Stimulated activated naive B cell treated with anti-CD40 and anti-IgM and Interleukin-4, amounts not matched to agents 10 μg/mL and 1 μg/mL and 100 μg/mL, for 72 hours (primary cell): ENCODE data around the gene NRTN.

Experiments used
- ATAC-seq, 2 donors: fragments of 150-1000 bp; cut with Tn5 transposase; replicated peaks; 2 replicates each; pipeline ENCODE4 v1.10.0; 2021; ENCODE audit warnings: moderate library complexity in 1 of 2
- DNase-seq: peaks from one replicate; pipeline ENCODE4 v3.0.0; 2021
- H3K27ac Mint-ChIP-seq: one replicate; pipeline ENCODE4 v1.8.0; 2022; ENCODE audit warnings: mild to moderate bottlenecking, mixed read lengths
- H3K27me3 Mint-ChIP-seq, 2 donors: one replicate each; pipeline ENCODE4 v1.8.0; 2022; ENCODE audit warnings: mixed read lengths in 2 of 2
- H3K36me3 Mint-ChIP-seq, 2 donors: one replicate each; pipeline ENCODE4 v1.8.0; 2022; ENCODE audit warnings: mixed read lengths in 2 of 2, mild to moderate bottlenecking in 1 of 2
- H3K4me1 Mint-ChIP-seq, 2 donors: one replicate each; pipeline ENCODE4 v1.8.0; 2022; ENCODE audit warnings: mixed read lengths in 2 of 2, mild to moderate bottlenecking in 1 of 2
- H3K4me3 Mint-ChIP-seq, 2 donors: one replicate each; pipeline ENCODE4 v1.8.0; 2022; ENCODE audit warnings: mild to moderate bottlenecking in 2 of 2, mixed read lengths in 2 of 2, moderate library complexity in 1 of 2
- H3K9me3 Mint-ChIP-seq, 2 donors: one replicate each; pipeline ENCODE4 v1.8.0; 2022; ENCODE audit warnings: mixed read lengths in 2 of 2, mild to moderate bottlenecking in 1 of 2

Gene NRTN

GRCh38 chr19:5800361-5801270, 4.3 kb upstream of the NRTN start:
- ATAC-seq (no peak), DNase-seq (no peak)
- Mint-ChIP-seq H3K27me3 (peaks cover 54 to 70% of the 10 kb centered on the region in 2 donors), H3K9me3 (no peaks in the 10 kb centered on the region), H3K4me3 (no peak overlapping the region), H3K4me1 (peaks cover 18 to 29% of the 10 kb centered on the region in 2 donors), H3K36me3 (peaks cover 0 to 4% of the 10 kb centered on the region in 2 donors), H3K27ac (no peak overlapping the region)

DNA sequence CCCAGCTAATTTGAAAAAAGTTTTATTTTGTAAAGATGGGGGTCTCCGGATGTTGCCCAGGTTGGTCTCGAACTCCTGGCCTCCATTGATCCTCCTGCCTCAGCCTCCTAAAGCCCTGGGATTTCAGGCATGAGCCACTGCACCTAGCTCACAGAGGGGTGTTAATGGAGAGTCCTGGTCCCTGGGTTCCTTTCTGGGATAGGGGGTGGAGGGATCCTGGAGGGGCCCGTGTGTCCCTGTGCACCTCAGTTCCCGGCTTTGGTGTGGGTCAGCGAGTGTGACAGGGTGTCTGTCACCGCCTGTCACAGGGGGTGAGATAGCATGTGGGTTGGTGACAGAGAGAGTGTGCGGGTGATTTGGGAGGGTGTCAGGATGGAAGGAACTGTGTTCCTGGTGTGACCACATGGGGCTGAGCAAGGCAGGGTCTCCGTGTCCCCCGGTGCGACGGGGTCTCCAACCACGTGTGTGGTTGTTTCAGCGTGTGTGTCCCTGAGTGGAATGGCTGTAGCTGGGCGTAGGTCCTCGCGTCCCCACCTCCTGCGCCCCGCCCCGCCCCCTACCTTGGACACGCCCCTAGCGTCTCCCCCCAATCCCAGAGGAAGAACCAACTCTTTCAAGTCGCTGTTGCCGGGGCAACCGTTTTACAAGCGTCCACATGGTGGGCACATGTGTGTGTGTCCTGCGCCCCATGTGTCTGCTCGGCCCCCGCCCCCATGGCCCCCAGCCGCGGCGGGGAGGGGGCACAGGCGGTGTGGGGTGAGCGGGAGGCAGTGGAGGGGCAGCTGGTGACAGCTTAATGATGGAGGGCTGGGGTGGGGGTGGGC, 2.9 kb upstream of the NRTN start:
- no peaks in the 10 kb centered on the region for H3K9me3 Mint-ChIP-seq
- H3K27me3 Mint-ChIP-seq: peaks cover 49 to 70% of the 10 kb centered on the region in 2 donors
- peaks cover 18 to 29% of the 10 kb centered on the region in 2 donors for H3K4me1 Mint-ChIP-seq
- ATAC-seq (no peak), DNase-seq (no peak)
- H3K27ac Mint-ChIP-seq: no peak overlapping the region
- H3K4me3 Mint-ChIP-seq: peak overlapping the region in 1 of 2 donors; percentile 59
- peaks cover 0 to 4% of the 10 kb centered on the region in 2 donors for H3K36me3 Mint-ChIP-seq

- peaks cover 18 to 29% of the 10 kb centered on the region in 2 donors for H3K4me1 Mint-ChIP-seq
- peaks cover 41 to 63% of the 10 kb centered on the region in 2 donors for H3K27me3 Mint-ChIP-seq
Measured at GRCh38 chr19:5803441-5803751, 1.5 kb upstream of the NRTN start.

DNA sequence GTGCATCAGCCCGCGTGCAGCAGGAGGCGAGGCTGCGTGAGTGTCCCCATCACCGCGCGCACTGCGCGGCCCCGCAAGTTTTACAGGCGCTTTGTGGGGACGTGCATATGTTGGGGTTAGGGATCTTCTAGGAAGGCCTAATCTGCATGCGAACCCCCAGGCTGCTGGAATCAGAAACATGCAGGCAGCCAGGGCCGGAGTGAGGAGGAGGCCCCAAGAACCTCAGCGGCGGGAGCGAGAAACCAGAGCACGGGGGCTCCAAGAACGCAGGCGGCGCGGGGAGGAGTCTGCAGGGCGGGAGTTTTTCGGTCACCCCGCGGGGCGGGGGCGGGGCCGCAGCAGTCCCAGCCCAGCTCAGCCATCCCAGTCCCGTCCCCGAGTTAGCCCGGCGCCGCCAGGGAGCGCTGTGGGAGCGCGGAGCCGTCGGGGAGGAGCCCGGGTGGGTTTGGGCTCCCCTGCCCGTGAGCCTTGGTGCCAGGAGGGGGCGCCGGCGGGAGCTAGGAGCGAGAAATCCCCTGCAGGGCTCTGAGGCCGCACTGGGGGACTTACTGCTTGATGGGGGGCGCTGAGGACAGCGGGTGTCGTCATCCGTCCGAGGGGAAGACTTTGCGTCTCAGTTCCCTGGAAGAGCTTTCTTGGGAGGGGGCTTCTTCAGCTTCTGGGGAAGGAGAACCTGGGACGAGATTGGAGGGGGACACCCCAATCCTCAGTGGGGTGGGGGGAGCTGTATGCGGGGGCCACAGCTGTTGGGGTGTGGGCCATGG, 933 bp upstream of the NRTN start:
- Mint-ChIP-seq H3K4me1 (peaks cover 18 to 29% of the 10 kb centered on the region in 2 donors), H3K9me3 (no peaks in the 10 kb centered on the region), H3K27ac (peak overlapping the region; percentile 89), H3K4me3 (peak overlapping the region; percentile 74 to 81), H3K27me3 (peaks cover 36 to 58% of the 10 kb centered on the region in 2 donors), H3K36me3 (peaks cover 0 to 4% of the 10 kb centered on the region in 2 donors)
- DNase-seq: peak; percentile 88
- ATAC-seq: peak; percentile 94 to 96

More at GRCh38 chr19:5803441-5803751, 1.5 kb upstream of the NRTN start:
- peak overlapping the region; percentile 43 for H3K27ac Mint-ChIP-seq
- no peak for ATAC-seq
- H3K9me3 Mint-ChIP-seq: no peaks in the 10 kb centered on the region
- peaks cover 0 to 4% of the 10 kb centered on the region in 2 donors for H3K36me3 Mint-ChIP-seq
- DNase-seq: no peak
- H3K4me3 Mint-ChIP-seq: peak overlapping the region; percentile 72 to 81

DNA sequence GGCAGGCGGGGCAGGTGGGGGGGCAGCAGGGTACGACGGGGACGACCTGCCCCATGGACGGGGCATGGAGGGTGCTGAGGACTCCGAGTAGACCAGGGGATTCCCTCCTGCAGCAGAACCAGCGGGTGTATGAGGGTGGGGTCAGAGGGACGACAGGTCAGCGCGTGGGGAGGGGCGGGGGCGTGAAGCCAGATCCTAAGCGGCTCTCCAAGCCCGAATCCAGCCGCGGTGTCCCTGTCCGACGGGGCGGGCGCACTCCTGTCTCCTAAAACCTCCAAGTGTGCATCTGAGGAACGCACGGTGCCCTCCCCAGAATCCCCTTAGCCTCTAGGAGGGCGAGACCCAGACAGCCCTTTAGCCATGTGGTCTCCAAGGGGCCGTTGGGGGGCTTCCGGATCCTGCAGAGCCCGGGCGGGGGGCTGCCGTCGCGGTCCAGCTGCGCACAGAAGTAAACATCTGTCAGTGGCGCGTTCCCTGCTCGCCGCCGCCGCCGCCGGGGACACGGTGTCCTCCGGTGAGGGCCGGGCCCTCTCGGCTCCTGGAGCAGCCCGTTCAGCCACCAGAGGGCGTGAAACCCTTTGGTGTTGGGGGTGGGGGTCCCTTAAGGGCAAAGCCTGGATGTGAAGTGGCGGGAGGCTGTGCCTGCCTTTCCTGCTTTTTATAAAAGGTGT, 730 bp downstream of the NRTN start:
- no peaks in the 10 kb centered on the region for H3K9me3 Mint-ChIP-seq
- H3K27me3 Mint-ChIP-seq: peaks cover 26 to 46% of the 10 kb centered on the region in 2 donors
- peaks cover 0 to 4% of the 10 kb centered on the region in 2 donors for H3K36me3 Mint-ChIP-seq
- H3K27ac Mint-ChIP-seq: no peak overlapping the region
- H3K4me1 Mint-ChIP-seq: peaks cover 16 to 29% of the 10 kb centered on the region in 2 donors
- peak overlapping the region; percentile 25 to 37 for H3K4me3 Mint-ChIP-seq
- ATAC-seq: peak; percentile 31 to 37
- DNase-seq: no peak

GRCh38 chr19:5806133-5806489, 1.2 kb downstream of the NRTN start:
- H3K27ac Mint-ChIP-seq: no peak overlapping the region
- H3K9me3 Mint-ChIP-seq: no peaks in the 10 kb centered on the region
- peaks cover 0 to 4% of the 10 kb centered on the region in 2 donors for H3K36me3 Mint-ChIP-seq
- H3K4me1 Mint-ChIP-seq: peaks cover 16 to 29% of the 10 kb centered on the region in 2 donors
- DNase-seq (no peak), ATAC-seq (no peak)
- no peak overlapping the region for H3K4me3 Mint-ChIP-seq
- H3K27me3 Mint-ChIP-seq: peaks cover 23 to 41% of the 10 kb centered on the region in 2 donors

DNA sequence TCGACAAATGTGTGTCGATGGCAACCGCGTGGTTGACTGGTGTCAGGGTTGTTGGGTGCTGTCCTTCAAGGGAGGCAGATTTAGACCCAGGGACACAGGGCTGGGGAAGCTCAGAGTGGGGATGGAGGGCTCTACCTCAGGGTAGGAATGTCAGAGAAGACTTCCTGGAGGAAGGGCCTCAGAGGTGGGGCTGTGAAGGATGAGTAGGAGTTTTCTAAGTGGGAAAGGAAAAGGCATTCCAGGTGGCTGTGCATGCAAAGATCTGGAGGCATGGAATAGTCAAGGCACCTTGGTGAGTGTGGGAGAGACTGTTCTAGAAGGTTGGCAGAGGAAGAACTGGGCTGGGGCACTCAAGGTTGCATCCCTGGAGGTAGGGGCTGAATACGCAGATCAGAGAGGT, 2.0 kb downstream of the NRTN start:
- H3K4me1 Mint-ChIP-seq: peaks cover 14 to 26% of the 10 kb centered on the region in 2 donors
- H3K27ac Mint-ChIP-seq: peak overlapping the region; percentile 15
- peaks cover 20 to 33% of the 10 kb centered on the region in 2 donors for H3K27me3 Mint-ChIP-seq
- no peak overlapping the region for H3K4me3 Mint-ChIP-seq
- ATAC-seq (no peak), DNase-seq (no peak)
- H3K9me3 Mint-ChIP-seq: no peaks in the 10 kb centered on the region
- H3K36me3 Mint-ChIP-seq: peaks cover 0 to 4% of the 10 kb centered on the region in 2 donors

DNA sequence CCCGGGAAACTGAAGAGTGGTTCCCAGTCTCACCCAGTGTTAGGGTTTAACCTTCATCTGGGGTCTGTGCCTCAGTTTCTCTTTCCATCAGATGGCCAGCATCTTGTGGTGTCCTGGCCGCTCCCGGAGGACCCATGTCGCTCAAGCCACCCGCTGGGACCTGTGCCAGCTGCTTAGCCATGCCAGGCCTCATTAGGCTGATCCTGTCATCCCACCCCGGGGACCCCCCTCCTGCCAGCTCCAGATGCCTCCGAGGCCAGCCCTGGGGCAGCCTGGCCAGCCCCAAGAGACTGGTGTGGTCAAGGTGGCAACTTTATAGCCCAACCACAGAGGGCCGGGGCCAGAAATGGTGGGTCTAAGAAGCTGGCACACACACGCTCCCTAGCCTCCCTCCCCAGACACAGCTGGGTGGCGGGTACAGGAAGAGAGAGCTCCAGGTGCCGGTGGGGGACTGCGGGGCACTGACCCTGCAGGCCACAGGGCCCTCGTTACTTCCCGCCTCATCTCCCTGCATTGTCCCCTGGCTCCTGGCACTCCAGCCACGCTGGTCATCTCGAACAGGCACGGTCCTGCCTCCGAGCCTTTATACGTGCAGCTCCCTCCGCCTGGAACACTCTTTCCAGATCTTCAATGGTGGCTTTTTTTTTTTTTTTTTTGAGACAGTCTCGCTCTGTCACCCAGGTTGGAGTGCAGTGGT, 3.4 kb downstream of the NRTN start:
- H3K4me3 Mint-ChIP-seq: no peak overlapping the region
- H3K36me3 Mint-ChIP-seq: peaks cover 0 to 4% of the 10 kb centered on the region in 2 donors
- H3K27ac Mint-ChIP-seq: no peak overlapping the region
- H3K9me3 Mint-ChIP-seq: no peaks in the 10 kb centered on the region
- DNase-seq (no peak), ATAC-seq (no peak)
- peaks cover 7 to 14% of the 10 kb centered on the region in 2 donors for H3K4me1 Mint-ChIP-seq
- peaks cover 11 to 19% of the 10 kb centered on the region in 2 donors for H3K27me3 Mint-ChIP-seq

DNA sequence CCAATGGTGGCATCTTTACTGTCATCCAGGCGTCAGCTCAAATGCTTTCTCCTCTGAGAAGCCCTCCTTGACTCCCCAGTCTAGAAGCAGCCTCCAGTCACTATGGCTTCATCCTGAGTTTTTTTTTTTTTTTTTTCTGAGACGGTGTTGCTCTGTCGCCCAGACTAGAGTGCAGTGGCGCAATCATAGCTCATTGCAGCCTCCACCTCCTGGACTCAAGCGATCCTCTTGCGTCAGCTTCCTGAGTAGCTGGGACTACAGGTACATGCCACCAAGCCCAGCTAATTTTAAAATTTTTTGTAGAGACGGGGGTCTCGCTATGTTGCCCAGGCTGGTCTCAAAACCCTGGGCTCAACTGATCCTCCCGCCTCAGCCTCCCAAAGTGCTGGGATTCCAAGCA, 4.2 kb downstream of the NRTN start:
- Mint-ChIP-seq H3K9me3 (peaks cover 0 to 1% of the 10 kb centered on the region in 2 donors), H3K27me3 (peaks cover 6 to 11% of the 10 kb centered on the region in 2 donors), H3K4me1 (peaks cover 3 to 7% of the 10 kb centered on the region in 2 donors), H3K36me3 (peaks cover 0 to 2% of the 10 kb centered on the region in 2 donors), H3K4me3 (no peak overlapping the region), H3K27ac (no peak overlapping the region)
- ATAC-seq (no peak), DNase-seq (no peak)

GRCh38 chr19:5809469-5809868, 4.6 kb downstream of the NRTN start:
- H3K27ac Mint-ChIP-seq: no peak overlapping the region
- no peak for ATAC-seq

GRCh38 chr19:5811117-5811516, 6.2 kb downstream of the NRTN start:
- no peaks in the 10 kb centered on the region for H3K36me3 Mint-ChIP-seq
- no peak overlapping the region for H3K27ac Mint-ChIP-seq
- H3K9me3 Mint-ChIP-seq: peaks cover 0 to 2% of the 10 kb centered on the region in 2 donors
- H3K27me3 Mint-ChIP-seq: peaks cover 2 to 12% of the 10 kb centered on the region in 2 donors
- DNase-seq (no peak), ATAC-seq (no peak)
- H3K4me3 Mint-ChIP-seq: no peak overlapping the region
- no peaks in the 10 kb centered on the region for H3K4me1 Mint-ChIP-seq

More at GRCh38 chr19:5809469-5809868, 4.6 kb downstream of the NRTN start:
- H3K4me3 Mint-ChIP-seq: no peak overlapping the region
- DNase-seq: no peak
- peaks cover 2 to 7% of the 10 kb centered on the region in 2 donors for H3K27me3 Mint-ChIP-seq
- peaks cover 0 to 2% of the 10 kb centered on the region in 2 donors for H3K9me3 Mint-ChIP-seq
- H3K36me3 Mint-ChIP-seq: no peaks in the 10 kb centered on the region
- H3K4me1 Mint-ChIP-seq: peaks cover 0 to 2% of the 10 kb centered on the region in 2 donors

- Mint-ChIP-seq H3K4me3 (no peak overlapping the region), H3K9me3 (peaks cover 0 to 2% of the 10 kb centered on the region in 2 donors), H3K27ac (no peak overlapping the region), H3K4me1 (no peaks in the 10 kb centered on the region), H3K27me3 (peaks cover 17 to 32% of the 10 kb centered on the region in 2 donors), H3K36me3 (no peaks in the 10 kb centered on the region)
- ATAC-seq (no peak), DNase-seq (no peak)
Measured at GRCh38 chr19:5814123-5814851, 9.4 kb downstream of the NRTN start.
